GM21447 (cell line): ENCODE measurements around the gene TMEM79.

ENCODE experiments used
- ATAC-seq: cut with Tn5 transposase; IDR thresholded peaks from one replicate; pipeline ENCODE4 v1.9.1; 2021; ENCODE audit not compliant: unreplicated experiment

Gene TMEM79

DNA sequence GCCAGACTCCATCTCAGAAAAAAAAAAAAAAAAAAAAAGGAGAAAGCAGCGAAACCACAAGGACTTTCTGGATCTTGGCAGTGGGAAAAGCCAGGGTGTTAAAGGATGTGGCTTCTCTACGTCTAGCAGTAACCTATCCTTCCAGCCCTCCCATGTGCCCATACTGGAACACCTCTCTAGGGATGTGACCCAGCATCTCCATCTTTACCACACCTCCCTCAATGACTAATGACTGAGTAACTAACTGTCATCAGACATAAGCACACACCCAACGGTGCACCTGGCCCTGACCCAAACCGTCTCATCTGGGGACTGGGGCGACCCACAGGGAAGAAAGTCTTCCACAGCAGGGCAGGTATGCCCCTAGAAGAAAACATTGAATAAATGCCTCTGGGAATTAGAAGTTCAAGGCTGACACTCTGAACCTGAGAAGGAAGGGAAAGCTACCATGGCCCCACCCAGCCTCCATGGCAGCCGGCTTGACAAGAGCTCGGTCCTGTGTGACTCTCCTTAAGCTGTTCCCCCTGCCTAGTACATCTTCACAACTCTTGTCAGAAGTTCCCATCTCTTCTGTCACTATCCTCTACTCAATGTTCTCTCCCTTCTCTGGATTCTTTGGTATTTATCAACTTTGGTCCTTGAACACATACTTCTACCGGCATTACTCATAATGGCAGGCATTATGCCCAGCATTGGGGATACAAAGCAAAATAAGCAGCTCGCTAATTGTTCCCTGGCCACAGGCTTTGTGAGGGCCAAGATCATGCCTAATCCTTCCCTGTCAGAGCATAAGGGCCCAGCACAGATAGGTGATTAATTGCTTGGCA lies 21.5 kb upstream of the TMEM79 start:
- no peak for ATAC-seq

DNA sequence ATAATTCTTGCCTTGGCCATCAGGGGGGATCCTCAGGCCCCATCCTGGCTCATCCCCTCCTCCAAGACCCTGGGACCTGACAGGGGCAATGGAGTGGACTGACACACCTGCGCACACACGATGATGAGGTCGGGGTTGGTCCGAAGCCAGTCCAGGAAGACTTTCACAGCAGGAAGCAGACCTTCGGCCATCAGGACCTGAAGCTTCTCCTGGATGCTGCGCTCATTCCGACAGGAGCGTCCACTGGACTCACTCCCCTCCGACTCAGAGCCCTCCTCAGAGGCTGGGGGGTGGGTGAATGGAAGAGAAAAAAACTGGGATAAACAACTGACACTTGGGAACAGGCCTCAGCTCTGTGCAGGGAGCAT lies 20.9 kb upstream of the TMEM79 start:
- no peak for ATAC-seq

DNA sequence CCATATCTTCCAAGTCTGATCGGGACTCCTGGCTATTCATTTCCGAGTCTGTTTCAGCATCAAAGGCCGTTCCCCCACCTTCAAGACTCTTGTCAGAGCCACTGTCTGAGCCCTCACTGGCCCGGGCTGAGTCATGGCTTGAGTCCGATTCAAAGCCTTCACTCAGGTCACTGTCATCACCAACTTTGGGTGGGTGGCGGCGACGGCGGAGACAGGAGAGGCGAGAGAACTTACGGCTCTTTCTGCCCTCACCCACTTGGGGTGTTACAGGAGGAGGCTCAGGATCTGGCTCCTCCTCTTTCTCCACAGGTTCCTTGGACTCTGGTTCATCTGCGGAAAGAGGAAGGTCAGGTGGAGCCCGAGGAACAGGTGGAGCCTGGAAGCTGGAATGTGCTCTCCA lies 18.1 kb upstream of the TMEM79 start:
- no peak for ATAC-seq

DNA sequence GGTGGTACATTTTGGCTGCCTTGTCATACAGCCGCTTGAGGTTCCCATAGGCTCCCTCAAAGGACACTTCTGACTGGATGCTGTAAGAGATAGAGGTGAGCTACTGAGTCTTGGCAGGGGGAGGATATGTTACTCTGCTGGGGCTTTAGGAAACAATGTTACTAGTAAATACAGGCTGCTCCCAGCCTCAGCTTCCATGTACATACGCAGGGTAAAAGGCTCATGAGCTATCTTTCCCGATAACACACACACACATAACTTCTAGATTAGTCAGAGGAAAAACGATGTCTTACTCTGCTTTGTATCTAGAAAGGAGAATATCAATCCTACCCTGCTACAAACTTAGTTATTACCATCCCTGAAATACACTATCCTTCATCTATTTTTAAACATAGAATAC lies 15.8 kb upstream of the TMEM79 start:
- no peak for ATAC-seq

DNA sequence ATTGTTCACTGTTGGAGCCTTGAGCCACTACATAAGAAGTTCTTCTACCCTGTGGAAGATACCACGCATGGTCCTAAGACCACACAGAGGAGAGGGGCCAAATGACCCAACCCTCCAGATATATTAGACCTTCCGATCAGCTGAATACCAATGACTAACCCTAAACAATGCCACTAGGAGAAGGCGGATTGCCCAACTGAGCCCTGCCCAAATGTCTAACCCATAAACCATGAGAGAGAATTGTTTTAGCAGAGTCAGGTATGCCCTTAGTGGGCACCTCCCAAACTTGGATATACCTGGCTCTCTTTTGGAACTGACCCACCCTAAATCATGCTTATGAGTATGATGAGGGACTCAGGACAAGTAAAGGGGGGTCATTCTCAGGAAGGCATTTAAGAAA lies 13.8 kb upstream of the TMEM79 start:
- no peak for ATAC-seq

DNA sequence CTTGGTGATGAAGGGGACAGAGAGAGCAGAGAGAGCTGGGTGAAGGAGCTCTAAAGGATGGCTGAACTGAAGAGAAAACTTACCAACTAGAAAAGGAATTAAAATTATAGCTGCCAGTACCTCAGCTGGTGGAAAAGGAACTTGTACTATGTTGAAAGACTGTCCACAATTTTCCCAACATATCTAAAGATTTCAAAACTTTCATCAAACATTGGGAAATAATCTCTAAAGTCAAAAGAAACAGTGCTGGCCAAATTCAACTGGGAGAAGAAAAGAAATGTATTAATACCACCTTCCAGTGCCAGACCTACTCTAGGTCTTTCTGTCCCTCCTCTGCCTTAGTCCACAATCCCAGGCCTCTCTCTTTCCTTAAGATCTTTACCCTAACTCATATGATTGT lies 7.6 kb upstream of the TMEM79 start:
- no peak for ATAC-seq

DNA sequence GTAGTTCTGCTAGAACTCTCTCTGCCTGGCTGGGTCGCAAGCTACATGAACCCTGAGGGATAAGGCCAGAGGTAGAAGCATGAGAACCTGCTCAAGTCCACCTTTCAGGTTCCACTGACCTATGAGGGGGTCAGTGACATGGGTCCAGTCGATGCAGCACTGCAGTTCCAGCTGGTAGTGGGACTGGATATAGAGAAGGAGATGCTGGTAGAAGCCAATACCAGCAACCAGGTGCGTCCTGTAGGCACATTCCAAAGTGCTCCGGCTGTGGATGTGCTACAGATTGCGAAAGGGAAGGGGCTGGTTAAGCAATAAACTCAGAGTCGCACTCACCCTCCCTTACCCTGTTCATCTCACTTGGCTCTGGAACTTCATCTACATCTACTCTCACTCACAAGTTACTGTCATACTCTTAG lies 7.2 kb upstream of the TMEM79 start:
- no peak for ATAC-seq

DNA sequence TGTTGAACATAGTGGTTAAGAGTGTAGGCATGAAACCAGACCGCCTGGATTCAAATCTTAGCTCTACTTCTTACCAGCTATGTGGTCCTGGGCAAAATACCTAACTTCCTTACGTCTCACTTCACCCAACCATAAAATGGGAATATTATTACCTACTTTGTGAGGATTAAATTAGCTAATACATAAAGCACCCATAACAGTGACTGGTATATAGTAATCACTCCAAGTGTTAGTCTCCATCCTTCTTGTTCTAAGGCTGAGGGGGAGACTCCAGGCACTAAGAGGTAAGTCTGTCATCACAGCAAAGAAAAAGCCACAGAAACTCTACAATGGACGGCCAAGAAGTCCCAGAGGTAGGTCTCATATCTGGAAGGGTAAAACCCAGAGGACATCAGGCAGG lies 4.3 kb upstream of the TMEM79 start:
- no peak for ATAC-seq

DNA sequence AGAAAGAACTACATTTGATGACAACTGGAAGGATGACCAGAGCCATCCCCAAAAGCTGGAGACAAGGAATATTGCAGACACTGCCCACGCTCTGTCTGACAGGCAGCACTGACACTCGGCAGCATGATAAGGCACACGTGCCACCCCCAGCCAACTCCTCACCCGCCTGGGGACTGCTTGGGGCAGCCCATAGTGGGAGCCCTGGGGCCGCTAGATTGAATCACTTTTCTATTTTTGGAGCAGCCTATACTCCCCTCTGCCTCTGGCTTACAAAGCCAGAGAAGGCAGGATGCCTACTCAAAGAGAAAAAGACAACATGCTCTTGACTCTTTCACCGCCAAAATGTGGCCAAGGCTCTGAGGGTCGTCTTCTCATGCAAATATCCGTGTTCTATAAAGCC lies 2.8 kb upstream of the TMEM79 start:
- ATAC-seq = peak; percentile 54

DNA sequence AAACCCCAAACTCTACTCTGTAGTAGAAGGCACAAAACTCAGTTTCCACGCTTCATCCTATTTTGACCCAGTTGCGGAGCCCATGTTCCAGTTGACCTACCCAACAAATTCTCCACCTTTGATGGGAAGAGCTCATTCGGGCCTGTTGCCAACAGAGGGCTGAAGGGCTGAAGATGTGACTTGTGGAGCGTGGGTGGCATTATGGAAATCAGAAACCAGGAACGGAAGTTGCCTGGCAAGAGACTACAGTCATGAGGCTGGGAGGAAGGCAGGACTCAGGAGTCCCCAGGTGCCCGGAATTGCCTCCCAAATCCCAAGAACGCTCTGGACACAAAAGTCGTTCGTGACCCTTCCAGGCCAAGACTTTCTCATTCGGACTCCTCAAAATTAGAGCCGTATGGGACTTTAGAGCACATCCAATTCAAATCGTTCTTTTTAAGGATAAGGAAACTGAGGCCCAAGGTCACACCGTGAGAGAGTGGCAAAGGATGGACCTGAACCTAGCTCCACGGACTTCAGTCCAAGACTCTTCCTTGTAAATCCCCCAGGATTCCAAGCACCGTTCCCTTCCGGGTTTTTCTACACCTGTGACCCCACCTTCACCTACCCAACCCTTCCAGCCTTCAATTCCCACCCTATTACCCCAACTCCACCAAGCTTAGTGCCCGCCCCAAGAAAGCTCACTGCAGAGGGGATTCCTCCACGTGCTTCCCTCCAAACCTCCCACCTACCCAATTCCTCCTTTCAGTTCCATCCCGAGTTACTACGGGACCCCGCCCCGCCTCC lies 2.2 kb upstream of the TMEM79 start:
- no peak for ATAC-seq

DNA sequence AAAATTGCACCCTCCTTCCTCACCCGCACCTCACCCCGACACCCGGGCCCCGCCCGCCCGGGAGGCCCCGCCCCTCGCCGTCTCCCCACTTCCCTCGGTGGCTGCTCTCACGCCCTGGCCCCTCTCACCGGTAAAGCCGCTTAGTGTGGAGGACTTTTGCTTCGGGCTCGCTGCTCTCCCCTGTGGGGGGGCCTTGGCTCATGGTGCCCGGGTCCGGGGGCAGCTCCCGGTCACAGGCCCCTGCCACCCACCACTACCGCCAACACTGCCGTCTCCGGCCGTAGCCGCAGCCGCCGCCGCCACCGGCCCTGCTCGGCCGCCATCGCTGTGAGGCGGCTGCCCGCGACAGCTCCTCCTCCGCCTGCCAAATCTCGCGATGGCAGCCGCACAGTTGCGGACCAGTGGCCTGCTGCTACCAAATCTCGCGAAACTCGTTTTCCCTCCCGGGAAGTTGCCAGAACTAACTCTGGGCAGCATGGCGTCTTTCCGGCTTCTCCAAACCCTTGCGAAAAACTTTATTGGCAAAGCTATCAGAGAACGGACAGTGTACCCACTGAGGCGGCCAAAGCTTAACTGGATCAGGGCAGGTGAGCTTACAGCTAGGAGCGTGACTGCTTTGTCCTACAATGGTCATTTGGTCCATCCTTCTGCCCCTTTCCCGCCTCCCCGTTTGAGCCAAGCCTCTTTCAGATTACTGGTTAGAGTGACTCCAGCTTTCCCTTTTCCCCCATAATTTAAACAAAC lies 1.5 kb upstream of the TMEM79 start, which contains the start of gene SMG5:
Gene SMG5, minus strand, starts transcription at position 347 of the 744 bp plus-strand sequence. Its CDS starts 145 bp downstream, at position 202.
- ATAC-seq = peak; percentile 70

DNA sequence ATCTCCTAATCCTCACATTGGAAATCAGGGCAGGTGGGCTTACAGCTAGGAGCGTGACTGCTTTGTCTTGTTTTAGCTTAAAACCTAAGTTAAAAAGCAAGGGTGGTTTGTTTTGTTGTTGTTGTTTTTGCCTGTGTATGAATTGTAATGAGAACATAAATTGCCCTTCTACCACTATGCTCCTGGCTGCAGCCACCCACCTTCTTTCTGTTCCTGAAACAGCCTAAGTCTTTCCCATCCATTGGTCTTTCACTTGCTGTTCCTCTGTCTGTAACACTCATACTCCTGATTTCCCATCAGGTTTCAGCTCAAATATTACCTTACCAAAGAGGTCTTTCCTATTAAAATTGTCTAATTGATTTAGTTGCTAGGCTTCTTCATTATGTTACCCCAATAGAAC lies 604 bp upstream of the TMEM79 start:
- ATAC-seq = no peak

DNA sequence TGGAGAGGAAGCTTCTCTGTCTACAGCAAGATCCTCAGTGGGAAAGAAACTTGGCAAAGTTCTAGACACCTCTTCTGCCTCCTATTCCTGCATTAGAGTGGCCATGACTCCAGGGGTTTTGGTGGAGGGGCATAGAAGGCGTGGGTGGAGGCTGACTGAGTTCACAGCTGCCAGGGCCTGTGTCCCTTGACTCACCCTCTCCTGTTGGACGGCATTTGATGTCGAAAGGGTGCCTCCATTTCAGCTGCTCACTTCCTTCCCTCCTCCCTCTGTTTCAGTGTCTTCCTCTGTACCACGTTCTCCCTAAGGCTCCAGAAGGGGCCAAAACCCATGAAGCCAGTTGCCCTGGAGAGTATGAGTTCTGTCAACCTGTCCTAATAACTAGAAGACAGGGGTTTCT lies 632 bp downstream of the TMEM79 start:
- ATAC-seq = no peak

DNA sequence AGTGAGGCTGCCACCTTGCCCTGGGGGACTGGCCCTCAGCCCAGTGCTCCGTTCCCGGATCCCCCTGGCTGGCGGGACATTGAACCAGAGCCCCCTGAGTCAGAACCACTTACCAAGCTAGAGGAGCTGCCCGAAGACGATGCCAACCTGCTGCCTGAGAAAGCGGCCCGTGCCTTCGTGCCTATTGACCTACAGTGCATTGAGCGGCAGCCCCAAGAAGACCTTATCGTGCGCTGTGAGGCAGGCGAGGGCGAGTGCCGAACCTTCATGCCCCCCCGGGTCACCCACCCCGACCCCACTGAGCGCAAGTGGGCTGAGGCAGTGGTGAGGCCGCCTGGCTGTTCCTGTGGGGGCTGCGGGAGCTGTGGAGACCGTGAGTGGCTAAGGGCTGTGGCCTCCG lies 1.3 kb downstream of the TMEM79 start:
- ATAC-seq = no peak

DNA sequence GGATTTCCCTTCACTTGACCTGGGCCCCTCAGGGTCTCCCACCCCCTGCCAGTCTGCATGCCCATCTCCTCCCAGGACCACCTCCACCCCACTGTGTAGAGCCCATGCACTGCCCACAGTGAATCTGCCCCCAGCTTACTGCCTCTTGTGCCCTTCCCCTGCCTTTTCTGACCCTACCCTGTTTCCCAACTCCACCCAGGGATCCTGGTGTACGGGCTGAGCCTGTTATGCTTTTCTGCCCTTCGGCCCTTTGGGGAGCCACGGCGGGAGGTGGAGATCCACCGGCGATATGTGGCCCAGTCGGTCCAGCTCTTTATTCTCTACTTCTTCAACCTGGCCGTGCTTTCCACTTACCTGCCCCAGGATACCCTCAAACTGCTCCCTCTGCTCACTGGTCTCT lies 1.9 kb downstream of the TMEM79 start:
- ATAC-seq = no peak

DNA sequence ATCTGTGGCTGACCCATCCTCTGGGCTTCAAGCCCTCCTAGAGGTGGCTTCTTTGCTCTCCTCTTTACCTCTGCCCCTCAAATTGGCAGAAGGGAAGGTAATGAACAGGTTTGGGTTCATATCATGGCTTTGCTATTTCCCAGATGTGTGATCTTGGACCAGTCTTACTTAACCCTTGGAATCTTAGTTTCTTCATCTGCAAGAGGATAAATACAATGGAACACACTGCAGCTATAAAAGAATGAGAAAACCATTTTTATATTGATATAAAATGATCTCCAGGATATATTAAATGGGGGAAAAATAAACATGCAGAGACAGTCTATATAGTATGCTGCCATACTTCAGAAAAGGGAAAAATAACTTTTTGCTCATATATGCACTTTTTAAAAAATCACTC lies 5.7 kb downstream of the TMEM79 start:
- no peak for ATAC-seq

DNA sequence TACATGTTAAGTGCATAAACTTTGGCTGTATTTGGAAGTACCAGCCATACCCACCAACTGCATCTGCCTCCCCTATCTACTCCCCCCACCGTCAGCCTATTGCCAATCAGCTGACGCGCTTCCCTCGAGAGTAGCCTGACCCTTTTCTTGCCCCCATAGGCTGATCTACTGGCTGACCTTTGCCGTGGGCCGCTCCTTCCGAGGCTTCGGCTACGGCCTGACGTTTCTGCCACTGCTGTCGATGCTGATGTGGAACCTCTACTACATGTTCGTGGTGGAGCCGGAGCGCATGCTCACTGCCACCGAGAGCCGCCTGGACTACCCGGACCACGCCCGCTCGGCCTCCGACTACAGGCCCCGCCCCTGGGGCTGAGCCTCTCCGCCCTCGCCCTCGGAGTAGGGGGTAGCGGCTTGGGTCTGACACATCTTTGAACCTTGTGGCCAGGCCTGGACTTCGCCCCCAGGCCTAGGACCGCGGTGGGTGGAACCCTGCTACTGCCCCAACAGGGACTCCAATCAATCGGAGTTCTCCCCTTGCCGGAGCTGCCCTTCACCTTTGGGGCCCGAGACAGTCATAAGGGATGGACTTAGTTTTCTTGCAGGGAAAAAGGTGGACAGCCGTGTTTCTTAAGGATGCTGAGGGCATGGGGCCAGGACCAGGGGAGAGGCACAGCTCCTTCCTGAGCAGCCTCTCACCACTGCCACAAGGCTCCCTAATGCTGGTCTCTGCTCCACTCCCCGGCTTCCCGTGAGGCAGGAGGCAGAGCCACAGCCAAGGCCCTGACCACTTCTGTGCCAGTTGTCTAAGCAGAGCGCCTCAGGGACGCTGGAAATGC lies 7.3 kb downstream of the TMEM79 start:
- peak; percentile 53 for ATAC-seq

DNA sequence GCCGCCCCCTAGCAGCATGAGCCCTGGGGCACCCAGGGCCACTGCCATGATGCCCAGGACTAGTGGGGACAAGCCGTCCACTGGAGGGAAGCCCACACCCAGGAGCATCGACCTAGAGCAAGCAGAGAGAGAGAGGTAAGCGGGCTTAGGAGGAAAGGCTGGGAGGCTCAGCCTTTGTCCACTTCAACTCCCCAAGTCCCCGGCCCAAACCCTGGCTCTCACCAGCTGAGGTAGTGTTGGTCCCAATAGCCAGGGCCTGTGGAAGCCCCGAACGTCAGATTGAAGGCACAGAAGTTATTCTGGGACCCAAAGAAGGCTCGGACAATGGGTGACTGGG lies 8.9 kb downstream of the TMEM79 start:
- ATAC-seq = no peak

DNA sequence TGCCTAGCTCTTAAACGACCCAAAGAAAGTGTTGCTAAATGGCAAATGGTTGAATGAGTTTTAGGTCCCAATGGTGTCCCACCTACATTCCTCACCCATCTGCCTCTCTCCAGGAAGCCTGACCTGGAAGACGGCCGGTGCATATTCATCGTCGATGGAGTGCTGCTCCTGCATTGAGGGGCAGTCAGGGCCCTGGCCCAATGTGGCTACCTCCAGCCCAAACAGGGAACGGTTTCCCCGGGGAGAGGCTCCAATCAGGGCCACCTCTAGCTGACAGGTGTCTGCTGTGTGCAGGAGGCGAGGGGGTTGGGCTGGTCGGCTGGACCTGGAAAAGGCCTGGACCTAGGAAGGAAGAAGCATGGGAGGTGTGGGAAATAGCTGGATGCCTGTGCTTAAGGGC lies 9.8 kb downstream of the TMEM79 start:
- no peak for ATAC-seq

DNA sequence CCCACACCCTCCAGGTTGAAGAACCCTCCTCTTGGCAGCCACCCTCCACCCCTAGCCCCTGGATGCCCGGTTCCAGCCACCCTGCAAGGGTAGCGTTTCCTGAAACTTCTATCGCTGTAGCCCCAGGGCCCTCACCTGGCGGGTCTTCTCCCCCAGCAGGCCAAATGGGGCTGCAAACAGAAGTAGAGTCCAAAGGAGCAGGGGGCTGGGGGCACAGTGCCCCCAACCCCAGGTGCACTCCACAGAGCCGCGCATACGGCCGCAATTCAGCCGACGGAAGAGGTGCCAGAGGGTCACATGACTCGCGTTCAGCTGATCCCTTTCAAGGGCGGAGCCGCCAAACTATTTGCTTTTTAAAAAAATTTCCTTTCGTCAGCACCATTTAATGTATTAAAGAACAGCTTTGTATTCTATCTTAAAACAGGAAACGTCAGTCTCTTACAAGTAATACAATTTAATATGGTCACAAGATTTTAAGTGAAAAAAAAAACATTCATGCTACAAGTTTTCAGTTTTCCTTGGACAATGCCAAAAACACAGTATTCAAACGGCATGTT lies 11.3 kb downstream of the TMEM79 start, which contains the start of gene GLMP:
Gene GLMP, minus strand, starts transcription at position 289 of the 557 bp plus-strand sequence. Its CDS starts 34 bp downstream, at position 255.
- ATAC-seq = peak; percentile 64
